GM12878 (cell line): ENCODE data around the gene GPR87. TPM values are rescaled to one million over a fixed set of nuclear protein-coding genes. Genes with fewer than 3 reads are reported as not detected.

Experiments used
- ATAC-seq: fragments of 200-7000 bp; cut with Tn5 transposase; 3 replicates; pipeline ENCODE4 v1.9.1; 2020; ENCODE audit warnings: mild to moderate bottlenecking, moderate library complexity
- BruUV-seq: library from RNA; stranded (reverse); fragments of 400-500 nt; replicated peaks from 2 replicates; lab custom pipeline; 2021; lab: Mats Ljungman, UMichigan
- CTCF ChIA-PET: fragments of 300-600 bp; sonication (Branson Sonifier 250); formaldehyde crosslinking; extraction: SDS; loops from one replicate; lab custom pipeline; 2021; ENCODE audit warnings: inconsistent platforms; lab: Yijun Ruan, JAX
- POLR2A ChIA-PET: fragments of 350-600 bp; formaldehyde crosslinking; extraction: SDS; loops from one replicate; lab custom pipeline; 2021; ENCODE audit warnings: inconsistent platforms; lab: Charles Lee
- RAD21 ChIA-PET: fragments of 300-600 bp; sonication (Branson Sonifier 250); formaldehyde crosslinking; loops from one replicate; lab custom pipeline; 2023; ENCODE audit warnings: antibody characterized with exemption; ENCODE audit not compliant: unreplicated experiment; lab: Charles Lee
- SMC1A ChIA-PET: fragments of 300-600 bp; sonication (Branson Sonifier 250); formaldehyde crosslinking; loops from one replicate; lab custom pipeline; 2023; ENCODE audit not compliant: unreplicated experiment, uncharacterized antibody; lab: Charles Lee
- DNase-seq: peaks from one replicate; pipeline ENCODE4 v3.0.0-alpha.2; 2011; ENCODE audit warnings: low read depth, low spot score
- FAIRE-seq: peaks from 3 replicates; lab custom pipeline; 2011; peaks lifted over from hg19 to GRCh38; lab: Jason Lieb, UNC
- H2AFZ ChIP-seq: 2 replicates; pipeline ENCODE4 v1.6.0; 2011; ENCODE audit warnings: low read depth, low read length, control low read depth; ENCODE audit not compliant: control insufficient read depth
- H3K27ac ChIP-seq: 2 replicates; pipeline ENCODE4 v1.5.1; 2011; ENCODE audit warnings: control low read depth; ENCODE audit not compliant: control insufficient read depth, insufficient read depth
- H3K27me3 ChIP-seq, 2 experiments: replicated peaks in 1 of 2; 2 replicates each; pipeline versions ENCODE4 v1.6.0 to v1.6.1; 2011; ENCODE audit warnings: low read length in 1 of 2; ENCODE audit not compliant: control insufficient read depth in 2 of 2, insufficient read depth in 2 of 2
- H3K36me3 ChIP-seq, 2 experiments: 2 replicates each; pipeline ENCODE4 v1.5.1; 2011; ENCODE audit warnings: low read length in 1 of 2; ENCODE audit not compliant: control insufficient read depth in 2 of 2, insufficient read depth in 2 of 2
- H3K4me1 ChIP-seq: 2 replicates; pipeline ENCODE4 v1.6.1; 2011; ENCODE audit warnings: mild to moderate bottlenecking, low read length, moderate library complexity, mixed read lengths; ENCODE audit not compliant: control insufficient read depth, insufficient read depth
- H3K4me2 ChIP-seq: 2 replicates; pipeline ENCODE4 v1.6.0; 2011; ENCODE audit warnings: control low read depth; ENCODE audit not compliant: control insufficient read depth, insufficient read depth
- H3K4me3 ChIP-seq: fragments of 200-600 bp; sonication (generic); 2 replicates; pipeline ENCODE4 v1.5.1; 2016
- H3K79me2 ChIP-seq: 2 replicates; pipeline ENCODE4 v1.6.0; 2011; ENCODE audit warnings: low read length; ENCODE audit not compliant: control insufficient read depth, insufficient read depth
- H3K9ac ChIP-seq: 2 replicates; pipeline ENCODE4 v1.8.0; 2011; ENCODE audit warnings: low read length, control low read depth, mixed read lengths; ENCODE audit not compliant: control insufficient read depth, insufficient read depth
- H3K9me3 ChIP-seq: replicated peaks from 3 replicates; pipeline ENCODE4 v1.5.1; 2011; ENCODE audit warnings: mild to moderate bottlenecking, low read length; ENCODE audit not compliant: control insufficient read depth, insufficient read depth
- H4K20me1 ChIP-seq: 2 replicates; pipeline ENCODE4 v1.6.0; 2011; ENCODE audit not compliant: control insufficient read depth, insufficient read depth
- RUNX3 ChIP-seq: IDR thresholded peaks from 2 replicates; pipeline ENCODE4 v1.6.1; 2012; ENCODE audit warnings: low read length, inconsistent platforms
- SMAD5 ChIP-seq: IDR thresholded peaks from 2 replicates; pipeline ENCODE4 v1.6.1; 2016; ENCODE audit warnings: antibody characterized with exemption, low read depth
- TCF12 ChIP-seq: IDR thresholded peaks from 2 replicates; pipeline ENCODE4 v1.6.1; 2011; ENCODE audit warnings: low read depth, mild to moderate bottlenecking, low read length
- WGBS: methylation state at CpG from one replicate; pipeline ENCODE4 v1.1.6; 2016; ENCODE audit warnings: low lambda C conversion rate; ENCODE audit not compliant: insufficient replicate concordance, insufficient coverage; ENCODE audit errors: missing lambda C conversion rate; 5-methylcytosine and 5-hydroxymethylcytosine counted together
- in situ Hi-C: fragments of 300-500 bp; cut with MboI; formaldehyde crosslinking; loops from 9 replicates; pipeline ENCODE4 v1.14.3; 2018; ENCODE audit warnings: mixed read lengths
- intact Hi-C: fragments of 100-400 bp; cut with micrococcal nuclease; formaldehyde crosslinking; loops from one replicate; pipeline ENCODE4 v1.14.2; 2022; ENCODE audit not compliant: unreplicated experiment
- polyA plus RNA-seq, 11 experiments: library from polyadenylated mRNA; depleted of rRNA in 4 of 11; unstranded in 6 of 11; stranded (reverse) in 5 of 11; fragments of >200 nt; fragmentation: Nextera tagmentation in 4 of 11; fragmentation: Illumina TruSeq in 1 of 11; extraction: Ambion mirVana in 4 of 11; extraction: Trizol in 1 of 11; gene quantifications; 1 replicate in 1 of 11; 2 replicates in 10 of 11; pipeline versions ENCODE4 v1.2.1 to v1.2.3, GENCODE V29; 2011 to 2016; ENCODE audit warnings: inconsistent platforms in 2 of 11, missing spikeins in 2 of 11, low read depth in 1 of 11
- total RNA-seq, 4 experiments: library from RNA; depleted of rRNA in 3 of 4; stranded (reverse); fragments of >200 nt in 3 of 4; fragmentation: Illumina TruSeq in 1 of 4; extraction: Trizol in 1 of 4; gene quantifications; 2 replicates each; pipeline versions ENCODE4 v1.2.1 to v1.2.3, GENCODE V29; 2013 to 2021
- TF ChIP-seq, protein P1 (sequence below): fragments of 450-650 bp; IDR thresholded peaks from 2 replicates; pipeline ENCODE4 v1.6.1; 2017; ENCODE audit warnings: borderline replicate concordance
- TF ChIP-seq, protein P2 (sequence below): IDR thresholded peaks from 2 replicates; pipeline ENCODE4 v1.6.1; 2011; ENCODE audit warnings: borderline replicate concordance, low read depth, mild to moderate bottlenecking, moderate library complexity, mixed read lengths, low read length; ENCODE audit not compliant: insufficient read depth; ENCODE audit errors: extremely low read length

GPR87 gene
- total and polyA plus RNA-seq, 10 of the 15 experiments (the other 5 are each of a cell fraction or from before 2014, with no cell fraction given), result 0.06 to 0.27 (median 0.16) TPM; not detected in 5

DNA sequence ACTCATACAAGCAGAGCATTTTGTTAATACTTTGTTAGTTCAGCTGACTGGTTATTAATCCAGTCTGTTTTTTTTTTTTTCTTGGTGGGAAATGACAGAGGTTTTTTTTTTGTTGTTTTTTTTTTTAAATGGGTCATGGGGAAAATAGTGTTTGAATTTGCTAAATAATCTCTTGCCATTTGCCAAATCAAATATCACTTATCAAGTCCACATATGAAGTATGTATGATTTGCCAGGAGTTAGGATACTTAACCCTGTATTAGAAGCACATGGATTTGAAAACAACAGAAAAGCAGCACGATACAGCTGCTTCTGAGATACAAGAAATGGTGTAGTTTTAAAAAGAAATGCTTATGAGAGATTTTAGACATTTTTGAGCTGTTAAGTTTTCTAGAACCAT lies 59.9 kb downstream of the GPR87 start:
- ATAC-seq, result no peak
- POLR2A ChIA-PET, result interaction anchor here (0.7 kb wide), 1 partner anchor 122 kb away, joined by 3 read pairs; no protein-coding TSS in a partner anchor
- 36% methylated on average over 1 of the region's 1 CpG for WGBS

More for the DNA sequence above, 59.9 kb downstream of the GPR87 start:
- RAD21 ChIA-PET, result no interaction called here
- TF ChIP-seq, protein P1, sequence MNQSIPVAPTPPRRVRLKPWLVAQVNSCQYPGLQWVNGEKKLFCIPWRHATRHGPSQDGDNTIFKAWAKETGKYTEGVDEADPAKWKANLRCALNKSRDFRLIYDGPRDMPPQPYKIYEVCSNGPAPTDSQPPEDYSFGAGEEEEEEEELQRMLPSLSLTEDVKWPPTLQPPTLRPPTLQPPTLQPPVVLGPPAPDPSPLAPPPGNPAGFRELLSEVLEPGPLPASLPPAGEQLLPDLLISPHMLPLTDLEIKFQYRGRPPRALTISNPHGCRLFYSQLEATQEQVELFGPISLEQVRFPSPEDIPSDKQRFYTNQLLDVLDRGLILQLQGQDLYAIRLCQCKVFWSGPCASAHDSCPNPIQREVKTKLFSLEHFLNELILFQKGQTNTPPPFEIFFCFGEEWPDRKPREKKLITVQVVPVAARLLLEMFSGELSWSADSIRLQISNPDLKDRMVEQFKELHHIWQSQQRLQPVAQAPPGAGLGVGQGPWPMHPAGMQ, result no peak
- no peak for TF ChIP-seq SMAD5
- TF ChIP-seq TCF12, result no peak
- TF ChIP-seq RUNX3, result no peak
- TF ChIP-seq, protein P2, sequence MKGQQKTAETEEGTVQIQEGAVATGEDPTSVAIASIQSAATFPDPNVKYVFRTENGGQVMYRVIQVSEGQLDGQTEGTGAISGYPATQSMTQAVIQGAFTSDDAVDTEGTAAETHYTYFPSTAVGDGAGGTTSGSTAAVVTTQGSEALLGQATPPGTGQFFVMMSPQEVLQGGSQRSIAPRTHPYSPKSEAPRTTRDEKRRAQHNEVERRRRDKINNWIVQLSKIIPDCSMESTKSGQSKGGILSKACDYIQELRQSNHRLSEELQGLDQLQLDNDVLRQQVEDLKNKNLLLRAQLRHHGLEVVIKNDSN, result no peak
- TF ChIP-seq, all 136 proteins: peak for 0
- FAIRE-seq (no peak), DNase-seq (no peak)
- Histone ChIP-seq H4K20me1 (no peaks in the 10 kb centered on the region), H3K27ac (no peak overlapping the region), H3K4me3 (no peak overlapping the region), H3K9me3 (no peaks in the 10 kb centered on the region), H3K36me3 (no peaks in the 10 kb centered on the region), H3K9ac (no peak overlapping the region), H2AFZ (no peak overlapping the region), H3K27me3 (peaks cover 0 to 2% of the 10 kb centered on the region in 2 experiments; a peak in 1 of 4 replicates), H3K4me1 (no peaks in the 10 kb centered on the region), H3K79me2 (no peaks in the 10 kb centered on the region), H3K4me2 (no peak overlapping the region)
- intact Hi-C loops, result no loop called here
- no TSS peak for BruUV-seq
- ChIA-PET CTCF (interaction anchor here (0.9 to 1.3 kb wide), 3 partner anchors 23 to 36 kb away, joined by 3 to 4 read pairs (median 3); no protein-coding TSS in a partner anchor), SMC1A (interaction anchor here (0.7 to 2.2 kb wide), 3 partner anchors 11 to 451 kb away, joined by 4 to 9 read pairs (median 4); no protein-coding TSS in a partner anchor)
- in situ Hi-C loops, result no loop called here
